Panc1 (cell line): ENCODE data around the gene MMADHC. TPM values are rescaled to one million over a fixed set of nuclear protein-coding genes. Genes with fewer than 3 reads are reported as not detected.

Experiments
- ATAC-seq: fragments of 200-7000 bp; cut with Tn5 transposase; 2 replicates; pipeline ENCODE4 v1.9.1; 2020; ENCODE audit warnings: mild to moderate bottlenecking, moderate library complexity
- BruUV-seq: library from RNA; stranded (reverse); fragments of 400-500 nt; replicated peaks from 2 replicates; lab custom pipeline; 2021; lab: Mats Ljungman, UMichigan
- CTCF ChIA-PET: fragments of 300-600 bp; sonication (Branson Sonifier 250); formaldehyde crosslinking; loops from one replicate; lab custom pipeline; 2022; ENCODE audit warnings: antibody characterized with exemption; lab: Charles Lee
- POLR2A ChIA-PET: fragments of 300-600 bp; sonication (Branson Sonifier 250); formaldehyde crosslinking; loops from one replicate; lab custom pipeline; 2022; ENCODE audit warnings: antibody characterized with exemption; lab: Charles Lee
- DNase-seq: peaks from one replicate; pipeline ENCODE4 v3.0.0-alpha.2; 2010; ENCODE audit warnings: low read depth, low spot score
- H3K27ac ChIP-seq: 2 replicates; pipeline ENCODE4 v1.5.1; 2011; ENCODE audit warnings: mild to moderate bottlenecking, low read length, inconsistent platforms
- H3K27me3 ChIP-seq: fragments of 200-500 bp; sonication (Bioruptor generic); 2 replicates; pipeline ENCODE4 v1.6.0; 2014; ENCODE audit warnings: low read length, inconsistent platforms; ENCODE audit not compliant: control insufficient read depth, insufficient read depth
- H3K36me3 ChIP-seq: fragments of 200-500 bp; sonication (Bioruptor generic); 2 replicates; pipeline ENCODE4 v1.5.1; 2014; ENCODE audit warnings: inconsistent platforms, mild to moderate bottlenecking, low read length, moderate library complexity; ENCODE audit not compliant: control insufficient read depth, insufficient read depth
- H3K4me1 ChIP-seq: 2 replicates; pipeline ENCODE4 v1.5.1; 2011; ENCODE audit warnings: inconsistent platforms, mild to moderate bottlenecking, low read length, moderate library complexity; ENCODE audit not compliant: control insufficient read depth, insufficient read depth
- H3K4me3 ChIP-seq, 2 experiments: 2 replicates each; pipeline ENCODE4 v1.5.1; 2011 to 2012; ENCODE audit warnings: low read depth in 2 of 2, low read length in 2 of 2, mild to moderate bottlenecking in 2 of 2, inconsistent platforms in 1 of 2, moderate library complexity in 1 of 2
- H3K9me3 ChIP-seq: fragments of 200-500 bp; sonication (Bioruptor generic); 2 replicates; pipeline ENCODE4 v1.5.1; 2014; ENCODE audit warnings: low read depth, mild to moderate bottlenecking, inconsistent platforms, low read length, moderate library complexity; ENCODE audit not compliant: control insufficient read depth, insufficient read depth
- CTCF ChIP-seq: fragments of 450-650 bp; IDR thresholded peaks from 2 replicates; pipeline ENCODE4 v1.5.1; 2017; ENCODE audit warnings: mild to moderate bottlenecking
- POLR2AphosphoS5 ChIP-seq: IDR thresholded peaks from 2 replicates; pipeline ENCODE4 v1.6.1; 2012; ENCODE audit warnings: mild to moderate bottlenecking, low read depth, low read length, moderate library complexity
- REST ChIP-seq, 2 experiments: IDR thresholded peaks; 2 replicates each; pipeline ENCODE4 v1.6.1; 2011 to 2012; ENCODE audit warnings: low read depth in 2 of 2, control low read depth in 1 of 2, low read length in 1 of 2, mild to moderate bottlenecking in 1 of 2, moderate library complexity in 1 of 2; ENCODE audit not compliant: insufficient read depth in 1 of 2
- SIN3A ChIP-seq: IDR thresholded peaks from 2 replicates; pipeline ENCODE4 v1.6.1; 2012; ENCODE audit warnings: low read depth, mild to moderate bottlenecking, low read length, moderate library complexity, borderline replicate concordance; ENCODE audit not compliant: insufficient read depth
- TCF7L2 ChIP-seq: IDR thresholded peaks from 2 replicates; pipeline ENCODE4 v1.6.1; 2011; ENCODE audit warnings: mild to moderate bottlenecking, low read depth, low read length, inconsistent platforms
- in situ Hi-C: cut with HindIII; loops from 2 replicates; pipeline ENCODE4 v1.10.0; 2016; ENCODE audit warnings: low sequenced_read_pairs, low pct_unique_long_range_greater_than_20kb
- intact Hi-C: fragments of 100-400 bp; cut with micrococcal nuclease; formaldehyde crosslinking; loops from one replicate; pipeline ENCODE4 v1.10.0; 2022; ENCODE audit not compliant: unreplicated experiment
- total RNA-seq: library from RNA; stranded (reverse); gene quantifications from one replicate; pipeline ENCODE4 v1.2.1, GENCODE V29; 2021; ENCODE audit not compliant: unreplicated experiment

MMADHC gene
- total RNA-seq, 1 experiment from 2014 or later = 120 TPM

- H3K4me3 ChIP-seq = no peak overlapping the region
- ATAC-seq = no peak
- TF ChIP-seq POLR2AphosphoS5 (no peak), CTCF (no peak), SIN3A (no peak), REST (IDR thresholded peaks at IDR 0.05; ENCODE audit: insufficient read depth in 1 of 2, low read depth in 2 of 2, low read length in 1 of 2) (no peak), TCF7L2 (no peak)
- no peak overlapping the region for H3K27ac ChIP-seq
- ChIA-PET POLR2A (no interaction called here), CTCF (no interaction called here)
- intact Hi-C loops = no loop called here
- in situ Hi-C loops = no loop called here
- BruUV-seq = no TSS peak
- no peaks in the 10 kb centered on the region for H3K9me3 ChIP-seq
- peaks cover 70% of the 10 kb centered on the region for H3K36me3 ChIP-seq
- no peak for DNase-seq
- peaks cover under 1% of the 10 kb centered on the region; the same call in 1 of the 2 replicates for H3K4me1 ChIP-seq
- no peaks in the 10 kb centered on the region for H3K27me3 ChIP-seq
These were observed 7.3 kb downstream of the MMADHC start for GRCh38 chr2:149579972-149580882.

- in situ Hi-C loops = no loop called here
- POLR2A ChIA-PET = no interaction called here
- no peaks in the 10 kb centered on the region for H3K9me3 ChIP-seq
- H3K27ac ChIP-seq = no peak overlapping the region
- peaks cover 61% of the 10 kb centered on the region for H3K36me3 ChIP-seq
- no TSS peak for BruUV-seq
- DNase-seq = no peak
- H3K4me1 ChIP-seq = no peaks in the 10 kb centered on the region
- H3K27me3 ChIP-seq = no peaks in the 10 kb centered on the region
- intact Hi-C loops = no loop called here
- no peak overlapping the region for H3K4me3 ChIP-seq
- ATAC-seq = no peak
- CTCF ChIA-PET = no interaction called here
- TF ChIP-seq CTCF (no peak), REST (IDR thresholded peaks at IDR 0.05; ENCODE audit: insufficient read depth in 1 of 2, low read depth in 2 of 2, low read length in 1 of 2) (no peak), TCF7L2 (no peak), SIN3A (no peak), POLR2AphosphoS5 (no peak)
These were observed 10.3 kb downstream of the MMADHC start for GRCh38 chr2:149577269-149577668.
